HCT116 (cell line): ENCODE results near the gene NHSL1. TPM values are rescaled to one million over a fixed set of nuclear protein-coding genes. Genes with fewer than 3 reads are reported as not detected.

ENCODE experiments used
- ATAC-seq: fragments of 200-7000 bp; cut with Tn5 transposase; 2 replicates; pipeline ENCODE4 v1.9.1; 2020; ENCODE audit warnings: mild to moderate bottlenecking, moderate library complexity
- BruUV-seq: library from RNA; stranded (reverse); fragments of 400-500 nt; replicated peaks from 2 replicates; lab custom pipeline; 2021; lab: Mats Ljungman, UMichigan
- CTCF ChIA-PET: fragments of 300-600 bp; sonication (Branson Sonifier 250); formaldehyde crosslinking; loops from one replicate; lab custom pipeline; 2021; ENCODE audit warnings: antibody characterized with exemption; lab: Charles Lee
- POLR2A ChIA-PET: fragments of 300-600, 350-600 bp; sonication (Branson Sonifier 250); formaldehyde crosslinking; loops from one replicate; lab custom pipeline; 2021; ENCODE audit warnings: antibody characterized with exemption; lab: Charles Lee
- RAD21 ChIA-PET, 2 experiments: fragments of 300-600 bp; sonication (Branson Sonifier 250); formaldehyde crosslinking; loops; one replicate each; lab custom pipeline; 2023; ENCODE audit warnings: low total read pairs in 2 of 2; ENCODE audit not compliant: uncharacterized antibody in 2 of 2, unreplicated experiment in 2 of 2, low non-redundant PET in 1 of 2; lab: Charles Lee
- DNase-seq: peaks from one replicate; pipeline ENCODE4 v3.0.0-alpha.2; 2010; ENCODE audit warnings: low read depth, low spot score
- H2AFZ ChIP-seq: fragments of 200-600 bp; shearing (Covaris generic), sonication (generic); 2 replicates; pipeline ENCODE4 v1.6.1; 2017; ENCODE audit warnings: low read depth, mixed run types, mixed read lengths, antibody characterized with exemption, low read length; ENCODE audit not compliant: poor library complexity, severe bottlenecking
- H3K27ac ChIP-seq: 2 replicates; pipeline ENCODE4 v1.5.1; 2012; ENCODE audit warnings: low read depth, low read length
- H3K27me3 ChIP-seq: fragments of 200-600 bp; sonication (generic); 2 replicates; pipeline ENCODE4 v1.6.1; 2016; ENCODE audit warnings: mixed run types, low read length, mixed read lengths; ENCODE audit not compliant: insufficient read depth
- H3K36me3 ChIP-seq, 2 experiments: fragments of 200-500 bp in 1 of 2; fragments of 200-600 bp in 1 of 2; sonication (Bioruptor generic) in 1 of 2; sonication (generic) in 1 of 2; 2 replicates each; pipeline versions ENCODE4 v1.5.1 to v1.6.1; 2014 to 2016; ENCODE audit warnings: low read length in 2 of 2, inconsistent platforms in 1 of 2, mixed read lengths in 1 of 2, mixed run types in 1 of 2; ENCODE audit not compliant: insufficient read depth in 2 of 2, control insufficient read depth in 1 of 2
- H3K4me1 ChIP-seq, 2 experiments: fragments of 200-600 bp in 1 of 2; sonication (generic) in 1 of 2; 2 replicates each; pipeline versions ENCODE4 v1.5.1 to v1.6.1; 2012 to 2017; ENCODE audit warnings: low read length in 2 of 2, inconsistent platforms in 1 of 2, mild to moderate bottlenecking in 1 of 2, mixed read lengths in 1 of 2, mixed run types in 1 of 2, moderate library complexity in 1 of 2; ENCODE audit not compliant: insufficient read depth in 2 of 2, control insufficient read depth in 1 of 2
- H3K4me2 ChIP-seq: fragments of 200-600 bp; sonication (generic); 2 replicates; pipeline ENCODE4 v1.6.1; 2017; ENCODE audit warnings: mixed run types, low read length, mixed read lengths
- H3K4me3 ChIP-seq, 2 experiments: fragments of 200-600 bp in 1 of 2; sonication (generic) in 1 of 2; replicated peaks in 1 of 2; 2 replicates each; pipeline ENCODE4 v1.5.1; 2011 to 2016; ENCODE audit warnings: low read length in 2 of 2, control low read depth in 1 of 2, low read depth in 1 of 2, mild to moderate bottlenecking in 1 of 2, mixed read lengths in 1 of 2, mixed run types in 1 of 2
- H3K79me2 ChIP-seq: fragments of 200-600 bp; sonication (generic); 2 replicates; pipeline ENCODE4 v1.6.1; 2017; ENCODE audit warnings: mild to moderate bottlenecking, mixed run types, low read length, moderate library complexity, mixed read lengths; ENCODE audit not compliant: insufficient read depth
- H3K9ac ChIP-seq: fragments of 200-600 bp; sonication (generic); 2 replicates; pipeline ENCODE4 v1.6.1; 2016; ENCODE audit warnings: low read length, mixed read lengths
- H3K9me2 ChIP-seq: fragments of 200-600 bp; sonication (generic), shearing (Covaris generic); 2 replicates; pipeline ENCODE4 v1.6.1; 2017; ENCODE audit warnings: mixed run types, mild to moderate bottlenecking, moderate library complexity; ENCODE audit not compliant: insufficient read depth
- H3K9me3 ChIP-seq, 2 experiments: fragments of 200-500 bp in 1 of 2; fragments of 200-600 bp in 1 of 2; sonication (Bioruptor generic) in 1 of 2; sonication (generic) in 1 of 2; 2 replicates each; pipeline ENCODE4 v1.6.1; 2014 to 2017; ENCODE audit warnings: low read length in 2 of 2, mixed read lengths in 2 of 2, inconsistent platforms in 1 of 2, low read depth in 1 of 2, mild to moderate bottlenecking in 1 of 2, mixed run types in 1 of 2, moderate library complexity in 1 of 2; ENCODE audit not compliant: control insufficient read depth in 1 of 2, insufficient read depth in 1 of 2
- H4K20me1 ChIP-seq: fragments of 200-600 bp; sonication (generic), shearing (Covaris generic); 2 replicates; pipeline ENCODE4 v1.6.1; 2017; ENCODE audit warnings: mixed run types, mild to moderate bottlenecking, moderate library complexity; ENCODE audit not compliant: insufficient read depth
- EGR1 ChIP-seq: IDR thresholded peaks from 2 replicates; pipeline ENCODE4 v1.6.1; 2012; ENCODE audit warnings: low read depth
- ELF1 ChIP-seq: IDR thresholded peaks from 2 replicates; pipeline ENCODE4 v1.6.1; 2012; ENCODE audit warnings: low read depth, borderline replicate concordance
- FOSL1 ChIP-seq: IDR thresholded peaks from 2 replicates; pipeline ENCODE4 v1.6.1; 2012; ENCODE audit warnings: low read depth
- JUND ChIP-seq: IDR thresholded peaks from 2 replicates; pipeline ENCODE4 v1.6.1; 2012
- POLR2A ChIP-seq: IDR thresholded peaks from 2 replicates; pipeline ENCODE4 v1.7.0; 2011; ENCODE audit warnings: borderline replicate concordance; ENCODE audit not compliant: insufficient read depth, insufficient read length; ENCODE audit errors: extremely low read depth
- POLR2AphosphoS5 ChIP-seq: IDR thresholded peaks from 2 replicates; pipeline ENCODE4 v1.6.1; 2011; ENCODE audit warnings: mild to moderate bottlenecking, low read depth, low read length, moderate library complexity
- RAD21 ChIP-seq: IDR thresholded peaks from 2 replicates; pipeline ENCODE4 v1.6.1; 2012; ENCODE audit warnings: low read depth, mild to moderate bottlenecking
- SIN3A ChIP-seq: IDR thresholded peaks from 2 replicates; pipeline ENCODE4 v1.6.1; 2012; ENCODE audit warnings: low read depth
- SRF ChIP-seq: IDR thresholded peaks from 2 replicates; pipeline ENCODE4 v1.6.1; 2012; ENCODE audit warnings: low read depth
- ZFX ChIP-seq: fragments of 450-650 bp; IDR thresholded peaks from 2 replicates; pipeline ENCODE4 v1.6.1; 2017
- ZNF274 ChIP-seq: fragments of 200-500 bp; sonication (Bioruptor generic); IDR thresholded peaks from 2 replicates; pipeline ENCODE4 v1.6.1; 2014; ENCODE audit warnings: mild to moderate bottlenecking, low read depth, low read length, inconsistent platforms
- intact Hi-C: fragments of 100-400 bp; cut with micrococcal nuclease; formaldehyde crosslinking; loops from 2 replicates; pipeline ENCODE4 v1.10.0; 2022
- total RNA-seq: library from RNA; stranded (reverse); gene quantifications from one replicate; pipeline ENCODE4 v1.2.1, GENCODE V29; 2021; ENCODE audit not compliant: unreplicated experiment
- TF ChIP-seq, protein P1 (sequence below): IDR thresholded peaks from 2 replicates; pipeline ENCODE4 v1.6.1; 2011; ENCODE audit warnings: mild to moderate bottlenecking, low read length, moderate library complexity; ENCODE audit not compliant: insufficient replicate concordance; ENCODE audit errors: extremely low read depth
- TF ChIP-seq, protein P2 (sequence below): IDR thresholded peaks from 2 replicates; pipeline ENCODE4 v1.6.1; 2012
- TF ChIP-seq, protein P3 (sequence below): IDR thresholded peaks from 2 replicates; pipeline ENCODE4 v1.6.1; 2012; ENCODE audit warnings: low read depth
- TF ChIP-seq, protein P4 (sequence below): IDR thresholded peaks from 2 replicates; pipeline ENCODE4 v1.6.1; 2012

NHSL1 gene
- total RNA-seq, 1 experiment from 2014 or later: 15.4 TPM

DNA sequence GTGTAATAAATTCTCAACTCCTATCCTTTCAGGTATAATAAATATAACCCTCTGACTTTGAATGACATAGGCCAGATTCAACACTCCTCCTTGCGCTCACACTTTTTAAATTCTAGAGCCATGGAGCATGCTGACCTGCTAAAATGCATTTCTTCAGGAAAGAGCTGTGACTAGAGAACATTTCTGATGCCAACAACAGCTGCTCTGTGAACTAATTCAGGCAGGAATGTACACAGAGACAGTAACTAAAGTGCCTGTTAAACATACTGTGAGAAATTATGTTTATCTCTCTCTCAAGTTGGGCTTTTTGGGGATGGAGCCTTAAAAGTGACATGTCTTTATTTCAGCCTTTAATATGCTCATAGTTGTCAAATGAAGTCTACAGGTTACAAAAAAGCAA, 8.3 kb downstream of the NHSL1 start (continued):
- TF ChIP-seq, protein P1, sequence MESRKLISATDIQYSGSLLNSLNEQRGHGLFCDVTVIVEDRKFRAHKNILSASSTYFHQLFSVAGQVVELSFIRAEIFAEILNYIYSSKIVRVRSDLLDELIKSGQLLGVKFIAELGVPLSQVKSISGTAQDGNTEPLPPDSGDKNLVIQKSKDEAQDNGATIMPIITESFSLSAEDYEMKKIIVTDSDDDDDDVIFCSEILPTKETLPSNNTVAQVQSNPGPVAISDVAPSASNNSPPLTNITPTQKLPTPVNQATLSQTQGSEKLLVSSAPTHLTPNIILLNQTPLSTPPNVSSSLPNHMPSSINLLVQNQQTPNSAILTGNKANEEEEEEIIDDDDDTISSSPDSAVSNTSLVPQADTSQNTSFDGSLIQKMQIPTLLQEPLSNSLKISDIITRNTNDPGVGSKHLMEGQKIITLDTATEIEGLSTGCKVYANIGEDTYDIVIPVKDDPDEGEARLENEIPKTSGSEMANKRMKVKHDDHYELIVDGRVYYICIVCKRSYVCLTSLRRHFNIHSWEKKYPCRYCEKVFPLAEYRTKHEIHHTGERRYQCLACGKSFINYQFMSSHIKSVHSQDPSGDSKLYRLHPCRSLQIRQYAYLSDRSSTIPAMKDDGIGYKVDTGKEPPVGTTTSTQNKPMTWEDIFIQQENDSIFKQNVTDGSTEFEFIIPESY: no peak
- TF ChIP-seq SIN3A: no peak

DNA sequence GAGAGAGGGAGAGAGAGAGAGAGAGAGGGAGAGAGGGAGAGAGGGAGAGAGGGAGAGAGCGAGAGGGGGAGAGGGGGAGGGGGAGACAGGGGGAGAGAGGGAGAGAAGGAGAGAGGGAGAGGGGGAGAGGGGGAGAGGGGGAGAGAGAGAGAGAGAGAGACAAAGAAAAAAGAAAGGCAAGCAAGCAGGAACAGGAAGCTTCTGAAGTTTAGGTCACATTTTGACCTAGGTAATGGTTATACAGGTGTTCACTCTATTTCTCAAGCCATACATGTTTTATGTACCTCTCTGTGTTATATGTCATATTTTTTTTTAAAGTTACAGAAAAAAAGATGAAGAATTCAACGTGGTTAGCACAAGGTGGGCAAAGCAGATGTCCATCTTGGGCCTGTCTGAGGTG, 9.4 kb downstream of the NHSL1 start:
- ChIA-PET CTCF (no interaction called here), POLR2A (no interaction called here), RAD21 (no interaction called here)
- no peaks in the 10 kb centered on the region for H3K9me2 ChIP-seq
- intact Hi-C loops: no loop called here
- H3K9me3 ChIP-seq: no peaks in the 10 kb centered on the region
- H3K27ac ChIP-seq: no peak overlapping the region
- BruUV-seq: no TSS peak
- H2AFZ ChIP-seq: no peak overlapping the region
- H4K20me1 ChIP-seq: no peaks in the 10 kb centered on the region
- H3K4me3 ChIP-seq: no peak overlapping the region
- no peaks in the 10 kb centered on the region for H3K27me3 ChIP-seq
- no peak overlapping the region for H3K9ac ChIP-seq
- DNase-seq (no peak), ATAC-seq (no peak)
- H3K4me2 ChIP-seq: no peak overlapping the region
- TF ChIP-seq, protein P1: no peak
- no peak for TF ChIP-seq SRF
- TF ChIP-seq SIN3A: no peak
- no peak for TF ChIP-seq ZFX
- no peak for TF ChIP-seq RAD21
- no peak for TF ChIP-seq POLR2AphosphoS5
- no peak for TF ChIP-seq ELF1
- TF ChIP-seq POLR2A: no peak
- TF ChIP-seq ZNF274: no peak
- TF ChIP-seq FOSL1: no peak
- TF ChIP-seq, protein P2, sequence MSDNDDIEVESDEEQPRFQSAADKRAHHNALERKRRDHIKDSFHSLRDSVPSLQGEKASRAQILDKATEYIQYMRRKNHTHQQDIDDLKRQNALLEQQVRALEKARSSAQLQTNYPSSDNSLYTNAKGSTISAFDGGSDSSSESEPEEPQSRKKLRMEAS: no peak
- TF ChIP-seq, protein P3, sequence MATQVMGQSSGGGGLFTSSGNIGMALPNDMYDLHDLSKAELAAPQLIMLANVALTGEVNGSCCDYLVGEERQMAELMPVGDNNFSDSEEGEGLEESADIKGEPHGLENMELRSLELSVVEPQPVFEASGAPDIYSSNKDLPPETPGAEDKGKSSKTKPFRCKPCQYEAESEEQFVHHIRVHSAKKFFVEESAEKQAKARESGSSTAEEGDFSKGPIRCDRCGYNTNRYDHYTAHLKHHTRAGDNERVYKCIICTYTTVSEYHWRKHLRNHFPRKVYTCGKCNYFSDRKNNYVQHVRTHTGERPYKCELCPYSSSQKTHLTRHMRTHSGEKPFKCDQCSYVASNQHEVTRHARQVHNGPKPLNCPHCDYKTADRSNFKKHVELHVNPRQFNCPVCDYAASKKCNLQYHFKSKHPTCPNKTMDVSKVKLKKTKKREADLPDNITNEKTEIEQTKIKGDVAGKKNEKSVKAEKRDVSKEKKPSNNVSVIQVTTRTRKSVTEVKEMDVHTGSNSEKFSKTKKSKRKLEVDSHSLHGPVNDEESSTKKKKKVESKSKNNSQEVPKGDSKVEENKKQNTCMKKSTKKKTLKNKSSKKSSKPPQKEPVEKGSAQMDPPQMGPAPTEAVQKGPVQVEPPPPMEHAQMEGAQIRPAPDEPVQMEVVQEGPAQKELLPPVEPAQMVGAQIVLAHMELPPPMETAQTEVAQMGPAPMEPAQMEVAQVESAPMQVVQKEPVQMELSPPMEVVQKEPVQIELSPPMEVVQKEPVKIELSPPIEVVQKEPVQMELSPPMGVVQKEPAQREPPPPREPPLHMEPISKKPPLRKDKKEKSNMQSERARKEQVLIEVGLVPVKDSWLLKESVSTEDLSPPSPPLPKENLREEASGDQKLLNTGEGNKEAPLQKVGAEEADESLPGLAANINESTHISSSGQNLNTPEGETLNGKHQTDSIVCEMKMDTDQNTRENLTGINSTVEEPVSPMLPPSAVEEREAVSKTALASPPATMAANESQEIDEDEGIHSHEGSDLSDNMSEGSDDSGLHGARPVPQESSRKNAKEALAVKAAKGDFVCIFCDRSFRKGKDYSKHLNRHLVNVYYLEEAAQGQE: no peak
- TF ChIP-seq, protein P4, sequence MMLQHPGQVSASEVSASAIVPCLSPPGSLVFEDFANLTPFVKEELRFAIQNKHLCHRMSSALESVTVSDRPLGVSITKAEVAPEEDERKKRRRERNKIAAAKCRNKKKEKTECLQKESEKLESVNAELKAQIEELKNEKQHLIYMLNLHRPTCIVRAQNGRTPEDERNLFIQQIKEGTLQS: no peak
- no peak for TF ChIP-seq EGR1
- no peak for TF ChIP-seq JUND
- no peaks in the 10 kb centered on the region for H3K79me2 ChIP-seq
- no peaks in the 10 kb centered on the region for H3K4me1 ChIP-seq
- no peaks in the 10 kb centered on the region for H3K36me3 ChIP-seq
